Calu3 (cell line): ENCODE measurements around the gene TMEM9B. TPM values are rescaled to one million over a fixed set of nuclear protein-coding genes. Genes with fewer than 3 reads are reported as not detected.

ENCODE experiments used
- BruUV-seq: library from RNA; stranded (reverse); fragments of 400-500 nt; replicated peaks from 2 replicates; lab custom pipeline; 2021; lab: Mats Ljungman, UMichigan
- CTCF ChIA-PET: fragments of 300-600 bp; sonication (Branson Sonifier 250); formaldehyde crosslinking; loops from one replicate; lab custom pipeline; 2022; ENCODE audit warnings: antibody characterized with exemption; lab: Charles Lee
- DNase-seq: peaks from one replicate; pipeline ENCODE4 v3.0.0; 2022
- H3K27ac Mint-ChIP-seq: one replicate; pipeline ENCODE4 v1.8.0; 2022; ENCODE audit warnings: mixed read lengths; ENCODE audit not compliant: unreplicated experiment
- H3K27me3 Mint-ChIP-seq: one replicate; pipeline ENCODE4 v1.8.0; 2022; ENCODE audit warnings: mixed read lengths; ENCODE audit not compliant: unreplicated experiment
- H3K36me3 Mint-ChIP-seq: one replicate; pipeline ENCODE4 v1.8.0; 2022; ENCODE audit warnings: mild to moderate bottlenecking, moderate library complexity, mixed read lengths; ENCODE audit not compliant: insufficient read depth, unreplicated experiment
- H3K4me1 Mint-ChIP-seq: one replicate; pipeline ENCODE4 v1.8.0; 2022; ENCODE audit warnings: mild to moderate bottlenecking, low read depth, mixed read lengths; ENCODE audit not compliant: unreplicated experiment
- H3K4me3 Mint-ChIP-seq: one replicate; pipeline ENCODE4 v1.8.0; 2022; ENCODE audit warnings: mild to moderate bottlenecking, low read depth, moderate library complexity, mixed read lengths; ENCODE audit not compliant: unreplicated experiment
- H3K9me3 Mint-ChIP-seq: one replicate; pipeline ENCODE4 v1.8.0; 2022; ENCODE audit warnings: low read depth, mixed read lengths; ENCODE audit not compliant: unreplicated experiment
- CTCF ChIP-seq: fragments of 200-600 bp; IDR thresholded peaks from one replicate; pipeline ENCODE4 v1.8.0; 2022; ENCODE audit warnings: antibody characterized with exemption; ENCODE audit not compliant: unreplicated experiment
- intact Hi-C: fragments of 100-400 bp; cut with micrococcal nuclease; formaldehyde crosslinking; loops from one replicate; pipeline ENCODE4 v1.10.0; 2022; ENCODE audit not compliant: unreplicated experiment
- total RNA-seq: library from RNA; stranded (reverse); gene quantifications from 2 replicates; pipeline ENCODE4 v1.2.3, GENCODE V29; 2022

The TMEM9B gene
- total RNA-seq, 1 experiment from 2014 or later: 31.5 TPM

- intact Hi-C loops: loop anchor here (1.0 kb wide), 1 partner anchor 45 kb away; no protein-coding TSS in a partner anchor
- BruUV-seq: no TSS peak
- no peak for TF ChIP-seq CTCF
- Mint-ChIP-seq H3K27me3 (no peaks in the 10 kb centered on the region), H3K4me1 (peaks cover 7% of the 10 kb centered on the region), H3K36me3 (peaks cover 28% of the 10 kb centered on the region), H3K27ac (no peak overlapping the region), H3K9me3 (no peaks in the 10 kb centered on the region), H3K4me3 (no peak overlapping the region)
- CTCF ChIA-PET: interaction anchor here (1.4 to 2.6 kb wide), 3 partner anchors 45 to 223 kb away, joined by 3 to 17 read pairs (median 4); partner anchors contain the start of gene TMEM9B
- no peak for DNase-seq
These were observed 49.6 kb downstream of the TMEM9B start for GRCh38 chr11:8914661-8915018.

- Mint-ChIP-seq H3K36me3 (peaks cover 28% of the 10 kb centered on the region), H3K4me3 (no peak overlapping the region), H3K9me3 (no peaks in the 10 kb centered on the region), H3K27me3 (no peaks in the 10 kb centered on the region), H3K4me1 (peaks cover 12% of the 10 kb centered on the region), H3K27ac (no peak overlapping the region)
- no TSS peak for BruUV-seq
- peak; percentile 70 for TF ChIP-seq CTCF
- CTCF ChIA-PET: interaction anchor here (1.4 to 2.6 kb wide), 2 partner anchors 46 to 50 kb away, joined by 3 to 17 read pairs; partner anchors contain the start of gene TMEM9B
- intact Hi-C loops: loop anchor here (1.0 kb wide), 1 partner anchor 45 kb away; no protein-coding TSS in a partner anchor
- DNase-seq: peak; percentile 36
These were observed 50.1 kb downstream of the TMEM9B start for GRCh38 chr11:8913961-8914660.

- H3K36me3 Mint-ChIP-seq: peaks cover 28% of the 10 kb centered on the region
- peak within 1 kb of the TSS; percentile 85 for H3K4me3 Mint-ChIP-seq
- DNase-seq: peak; percentile 93
- no peaks in the 10 kb centered on the region for H3K27me3 Mint-ChIP-seq
- intact Hi-C loops: no loop called here
- no peaks in the 10 kb centered on the region for H3K9me3 Mint-ChIP-seq
- H3K4me1 Mint-ChIP-seq: peaks cover 30% of the 10 kb centered on the region
- BruUV-seq: no TSS peak
- peak within 1 kb of the TSS; percentile 32 for H3K27ac Mint-ChIP-seq
- no peak for TF ChIP-seq CTCF
- CTCF ChIA-PET: interaction anchor here (0.5 to 1.3 kb wide), 6 partner anchors 12 to 859 kb away, joined by 3 to 7 read pairs (median 4); no protein-coding TSS in a partner anchor
These were observed 53.0 kb downstream of the TMEM9B start, which contains the start of gene AKIP1 for GRCh38 chr11:8911029-8911823. AKIP1 (plus strand) TSS chr11:8911189; CDS start chr11:8911450, 261 bp downstream.

GRCh38 chr11:8910649-8911026 is 53.6 kb downstream of the TMEM9B start:
- TF ChIP-seq CTCF: no peak
- no TSS peak for BruUV-seq
- H3K4me1 Mint-ChIP-seq: peaks cover 31% of the 10 kb centered on the region
- peaks cover 22% of the 10 kb centered on the region for H3K36me3 Mint-ChIP-seq
- H3K4me3 Mint-ChIP-seq: peak overlapping the region; percentile 85
- CTCF ChIA-PET: interaction anchor here (0.5 to 1.3 kb wide), 4 partner anchors 49 to 1040 kb away, joined by 3 to 5 read pairs (median 4); no protein-coding TSS in a partner anchor
- intact Hi-C loops: no loop called here
- peak overlapping the region; percentile 32 for H3K27ac Mint-ChIP-seq
- H3K27me3 Mint-ChIP-seq: no peaks in the 10 kb centered on the region
- H3K9me3 Mint-ChIP-seq: no peaks in the 10 kb centered on the region
- no peak for DNase-seq
